ENCODE results near the gene DPAGT1.

GRCh38 chr11:119091178-119091577 is 10.5 kb downstream of the DPAGT1 start:
- TF ChIP-seq POLR2A (IDR thresholded peaks at IDR 0.05) (no peak), POLR2AphosphoS5 (IDR thresholded peaks at IDR 0.05) (no peak), CTCF (IDR thresholded peaks at IDR 0.05) (no peak)
